Nephron (organoid): ENCODE results near the gene ANKRD33B.

ENCODE experiments used
- H3K27ac Mint-ChIP-seq, 3 experiments: 2 replicates each; pipeline ENCODE4 v1.8.0; 2020; ENCODE audit warnings: mixed read lengths in 3 of 3, mild to moderate bottlenecking in 2 of 3, moderate library complexity in 1 of 3
- H3K27me3 Mint-ChIP-seq: 2 replicates; pipeline ENCODE4 v1.8.0; 2021; ENCODE audit warnings: low read depth, mild to moderate bottlenecking, moderate library complexity, mixed read lengths
- H3K36me3 Mint-ChIP-seq: 2 replicates; pipeline ENCODE4 v1.8.0; 2020; ENCODE audit warnings: low read depth, mixed read lengths
- H3K4me1 Mint-ChIP-seq: 2 replicates; pipeline ENCODE4 v1.8.0; 2020; ENCODE audit warnings: mixed read lengths
- H3K4me3 Mint-ChIP-seq, 3 experiments: 2 replicates each; pipeline ENCODE4 v1.8.0; 2020; ENCODE audit warnings: mild to moderate bottlenecking in 3 of 3, mixed read lengths in 3 of 3, moderate library complexity in 2 of 3
- H3K9me3 Mint-ChIP-seq: 2 replicates; pipeline ENCODE4 v1.8.0; 2020; ENCODE audit warnings: mixed read lengths
- TF ChIP-seq, protein P1 (sequence below), 3 experiments: fragments of 200-600 bp; sonication (generic); IDR thresholded peaks; one replicate each; pipeline ENCODE4 v1.5.0; 2021; ENCODE audit warnings: antibody characterized with exemption in 3 of 3; ENCODE audit not compliant: unreplicated experiment in 3 of 3

ANKRD33B gene

DNA sequence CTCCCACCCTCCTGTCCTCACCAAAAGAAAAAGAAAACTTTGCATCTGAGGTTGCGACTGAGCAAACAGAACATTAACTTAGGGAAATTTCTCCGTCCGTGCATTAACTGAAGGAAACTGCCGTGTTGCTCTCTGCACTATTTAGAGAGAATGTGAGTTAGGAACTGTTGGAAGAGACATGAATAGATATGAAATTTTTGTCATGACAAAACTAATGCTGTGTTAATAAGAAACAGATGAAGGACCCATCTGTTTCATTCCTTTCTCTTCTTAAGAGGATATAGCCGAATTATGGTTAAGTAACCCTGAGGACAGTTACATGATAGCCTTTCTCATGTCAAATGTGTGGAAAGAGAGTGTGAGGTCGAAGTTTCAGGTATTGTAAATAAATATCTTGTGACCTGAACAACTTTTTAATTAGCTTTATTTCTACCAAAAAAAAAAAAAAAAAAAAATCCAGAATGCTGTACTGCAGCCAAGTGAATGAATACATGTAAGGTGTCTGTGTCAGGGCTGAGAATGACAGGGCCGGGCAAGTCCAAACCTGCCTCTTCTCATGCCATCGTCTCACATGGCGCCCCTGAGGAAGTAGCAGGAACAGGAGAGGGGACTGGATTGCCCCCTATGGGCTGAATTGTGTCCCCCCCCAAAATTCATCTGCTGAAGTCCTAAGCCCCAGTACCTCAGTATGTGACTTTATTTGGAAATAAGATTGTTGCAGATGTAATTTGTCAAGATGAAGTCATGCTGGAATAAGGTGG lies 35.6 kb upstream of the ANKRD33B start:
- H3K27me3 Mint-ChIP-seq, result peaks cover 18% of the 10 kb centered on the region

GRCh38 chr5:10528827-10529226 lies 35.0 kb upstream of the ANKRD33B start:
- H3K27ac Mint-ChIP-seq, result no peak overlapping the region
- TF ChIP-seq, protein P1, sequence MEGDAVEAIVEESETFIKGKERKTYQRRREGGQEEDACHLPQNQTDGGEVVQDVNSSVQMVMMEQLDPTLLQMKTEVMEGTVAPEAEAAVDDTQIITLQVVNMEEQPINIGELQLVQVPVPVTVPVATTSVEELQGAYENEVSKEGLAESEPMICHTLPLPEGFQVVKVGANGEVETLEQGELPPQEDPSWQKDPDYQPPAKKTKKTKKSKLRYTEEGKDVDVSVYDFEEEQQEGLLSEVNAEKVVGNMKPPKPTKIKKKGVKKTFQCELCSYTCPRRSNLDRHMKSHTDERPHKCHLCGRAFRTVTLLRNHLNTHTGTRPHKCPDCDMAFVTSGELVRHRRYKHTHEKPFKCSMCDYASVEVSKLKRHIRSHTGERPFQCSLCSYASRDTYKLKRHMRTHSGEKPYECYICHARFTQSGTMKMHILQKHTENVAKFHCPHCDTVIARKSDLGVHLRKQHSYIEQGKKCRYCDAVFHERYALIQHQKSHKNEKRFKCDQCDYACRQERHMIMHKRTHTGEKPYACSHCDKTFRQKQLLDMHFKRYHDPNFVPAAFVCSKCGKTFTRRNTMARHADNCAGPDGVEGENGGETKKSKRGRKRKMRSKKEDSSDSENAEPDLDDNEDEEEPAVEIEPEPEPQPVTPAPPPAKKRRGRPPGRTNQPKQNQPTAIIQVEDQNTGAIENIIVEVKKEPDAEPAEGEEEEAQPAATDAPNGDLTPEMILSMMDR (IDR thresholded peaks at IDR 0.05; ENCODE audit: unreplicated experiment in 3 of 3), result no peak
- no peak overlapping the region for H3K4me3 Mint-ChIP-seq
- no peaks in the 10 kb centered on the region for H3K36me3 Mint-ChIP-seq
- peaks cover 24% of the 10 kb centered on the region for H3K4me1 Mint-ChIP-seq
- peaks cover 18% of the 10 kb centered on the region for H3K27me3 Mint-ChIP-seq
- H3K9me3 Mint-ChIP-seq, result no peaks in the 10 kb centered on the region

More for the DNA sequence above, 35.6 kb upstream of the ANKRD33B start:
- Mint-ChIP-seq H3K36me3 (no peaks in the 10 kb centered on the region), H3K4me3 (peak overlapping the region in 1 of 3 experiments; percentile 12), H3K9me3 (peaks cover 1% of the 10 kb centered on the region), H3K27ac (peak overlapping the region in 2 of 3 experiments; percentile 9 to 38), H3K4me1 (peaks cover 24% of the 10 kb centered on the region)
- TF ChIP-seq, protein P1 (IDR thresholded peaks at IDR 0.05; ENCODE audit: unreplicated experiment in 3 of 3), result no peak

DNA sequence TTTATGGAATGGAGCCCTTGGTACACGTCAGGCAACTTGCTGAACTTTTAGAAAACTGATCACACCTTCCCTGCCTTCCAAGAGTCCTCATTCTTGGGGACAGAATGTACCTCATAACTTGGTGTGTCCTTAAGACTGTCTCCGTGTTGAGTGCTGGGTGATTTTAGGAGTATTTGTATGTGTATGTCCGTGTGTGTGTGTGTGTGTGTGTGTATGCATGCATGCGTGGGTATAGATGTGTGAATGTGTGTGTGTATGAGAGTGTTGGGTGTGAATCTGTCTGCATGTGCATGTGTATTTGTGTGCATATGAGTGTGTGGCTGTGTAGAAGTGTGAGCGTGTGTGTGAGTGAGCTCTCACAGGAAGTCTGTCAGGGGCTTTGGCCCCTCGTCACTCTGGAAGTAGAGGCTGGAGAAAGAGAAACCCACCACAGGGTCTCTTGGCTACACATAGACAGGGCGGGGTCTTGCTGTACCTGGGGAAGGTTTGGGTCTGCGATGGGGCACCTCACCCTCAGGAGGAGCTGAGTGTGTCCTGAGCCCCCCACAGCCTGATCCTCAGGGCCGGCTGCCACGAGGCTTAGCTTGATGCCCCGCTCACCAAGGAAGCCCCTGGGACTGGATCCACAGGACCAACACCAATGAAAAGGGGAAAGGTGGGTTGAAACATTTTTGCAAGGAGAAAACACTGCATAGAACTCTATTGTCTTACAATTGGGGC lies 33.1 kb upstream of the ANKRD33B start:
- Mint-ChIP-seq H3K27me3 (peaks cover 14% of the 10 kb centered on the region), H3K9me3 (no peaks in the 10 kb centered on the region), H3K36me3 (no peaks in the 10 kb centered on the region), H3K4me1 (peaks cover 28% of the 10 kb centered on the region), H3K27ac (no peak overlapping the region), H3K4me3 (no peak overlapping the region)
- TF ChIP-seq, protein P1 (IDR thresholded peaks at IDR 0.05; ENCODE audit: unreplicated experiment in 3 of 3), result no peak

DNA sequence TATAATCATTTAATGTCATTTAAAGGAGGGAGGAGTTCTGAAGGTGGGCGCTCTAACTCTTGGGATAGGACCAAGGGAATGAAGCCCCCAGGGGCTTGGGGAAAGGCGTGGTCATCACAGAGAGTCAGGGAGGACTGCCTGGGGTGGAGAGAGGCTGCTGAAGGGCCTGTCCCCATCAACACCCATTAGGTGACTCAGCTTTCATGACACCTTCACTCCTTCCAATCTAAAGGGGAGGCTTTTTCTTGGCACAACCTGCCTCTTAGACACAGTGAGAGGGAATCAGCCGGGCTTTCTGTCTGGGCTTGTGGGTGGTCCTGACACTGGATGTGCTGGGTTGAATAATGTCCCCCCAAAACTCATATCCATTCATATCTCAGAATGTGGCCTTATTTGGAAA lies 31.4 kb upstream of the ANKRD33B start:
- TF ChIP-seq, protein P1 (IDR thresholded peaks at IDR 0.05; ENCODE audit: unreplicated experiment in 3 of 3), result no peak
- Mint-ChIP-seq H3K4me1 (peaks cover 31% of the 10 kb centered on the region), H3K4me3 (peak overlapping the region in 2 of 3 experiments; percentile 10 to 36), H3K9me3 (no peaks in the 10 kb centered on the region), H3K27ac (peak overlapping the region in 1 of 3 experiments; percentile 38), H3K36me3 (no peaks in the 10 kb centered on the region), H3K27me3 (peaks cover 16% of the 10 kb centered on the region)

DNA sequence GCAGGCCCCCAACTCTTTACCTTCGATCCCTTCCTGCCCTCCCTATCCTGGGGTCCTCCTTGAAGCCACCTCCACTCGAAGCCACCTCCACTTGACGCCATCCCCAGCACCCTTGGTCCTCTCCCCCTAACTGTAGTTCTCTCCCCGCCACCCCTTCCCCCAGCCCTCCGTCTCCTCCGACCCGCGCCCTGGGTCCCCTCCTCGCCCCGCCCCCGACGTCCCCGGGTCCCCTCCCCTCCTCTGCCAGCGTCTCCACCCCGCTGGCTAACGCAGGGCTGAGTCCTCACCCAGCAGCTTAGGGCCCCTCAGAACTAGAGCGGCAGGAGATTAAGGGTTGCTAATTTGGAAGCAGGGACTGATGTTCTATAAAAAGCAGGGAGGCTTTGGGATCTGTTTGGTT lies 30.6 kb upstream of the ANKRD33B start:
- Mint-ChIP-seq H3K4me3 (no peak overlapping the region), H3K9me3 (no peaks in the 10 kb centered on the region), H3K27ac (no peak overlapping the region), H3K27me3 (peaks cover 16% of the 10 kb centered on the region), H3K4me1 (peaks cover 23% of the 10 kb centered on the region), H3K36me3 (no peaks in the 10 kb centered on the region)
- TF ChIP-seq, protein P1 (IDR thresholded peaks at IDR 0.05; ENCODE audit: unreplicated experiment in 3 of 3), result no peak
